GM12865 (cell line): ENCODE data around the gene PDGFC.

ENCODE experiments used
- DNase-seq: peaks from one replicate; pipeline ENCODE4 v3.0.0; 2010; ENCODE audit warnings: low read depth
- H3K4me3 ChIP-seq: 2 replicates; pipeline ENCODE4 v1.5.1; 2011; ENCODE audit warnings: mild to moderate bottlenecking, low read depth, low read length, control low read depth
- CTCF ChIP-seq: IDR thresholded peaks from 2 replicates; pipeline ENCODE4 v1.5.1; 2011; ENCODE audit warnings: low read length, control low read depth, low read depth, inconsistent platforms; ENCODE audit not compliant: insufficient read depth; ENCODE audit errors: missing control alignments

Gene PDGFC

GRCh38 chr4:156786713-156787112 is 184.9 kb downstream of the PDGFC start:
- TF ChIP-seq CTCF, result no peak
- H3K4me3 ChIP-seq, result no peak overlapping the region
- no peak for DNase-seq

GRCh38 chr4:156784970-156785369 is 186.6 kb downstream of the PDGFC start:
- no peak for TF ChIP-seq CTCF
- DNase-seq, result no peak
- no peak overlapping the region for H3K4me3 ChIP-seq

DNA sequence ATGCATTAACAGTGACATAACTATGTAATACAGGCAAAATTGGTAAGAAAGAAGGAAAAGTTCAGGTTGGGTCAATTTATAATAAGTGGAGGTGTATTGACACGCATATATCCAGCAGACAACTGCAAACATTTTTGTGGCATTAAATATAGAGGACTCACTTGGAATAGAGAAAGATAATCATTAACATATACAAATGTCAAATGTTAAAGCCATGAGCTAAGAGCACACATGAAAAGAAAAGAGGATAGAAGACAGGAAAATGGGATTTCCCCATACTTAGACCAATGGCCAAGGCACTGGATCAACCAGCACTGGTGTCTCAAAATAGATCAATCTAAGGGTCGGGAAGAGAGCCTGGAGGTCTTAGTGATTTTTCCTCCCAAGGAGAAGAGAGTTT is 187.6 kb downstream of the PDGFC start:
- no peak for TF ChIP-seq CTCF

DNA sequence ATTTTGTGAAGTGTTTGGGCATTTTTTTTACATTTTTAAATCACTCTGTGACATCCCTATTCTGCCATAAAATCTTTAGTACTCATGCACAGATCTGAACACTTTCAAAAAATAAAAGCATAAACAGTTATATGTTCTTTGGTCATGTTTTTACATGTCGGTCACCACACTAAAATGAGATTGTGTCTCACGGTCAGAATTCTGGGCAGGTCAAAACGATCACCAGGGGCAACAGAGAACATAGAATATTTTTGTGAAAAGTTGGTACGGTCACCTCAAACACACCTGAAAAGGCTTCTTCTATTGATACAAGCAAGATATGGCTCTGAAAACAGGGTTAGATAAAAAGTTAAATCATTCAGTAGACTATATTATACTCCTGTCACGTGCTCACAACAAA is 189.1 kb downstream of the PDGFC start:
- DNase-seq, result no peak
- H3K4me3 ChIP-seq, result no peak overlapping the region
- no peak for TF ChIP-seq CTCF

More for the DNA sequence above, 187.6 kb downstream of the PDGFC start:
- no peak overlapping the region for H3K4me3 ChIP-seq
- no peak for DNase-seq

DNA sequence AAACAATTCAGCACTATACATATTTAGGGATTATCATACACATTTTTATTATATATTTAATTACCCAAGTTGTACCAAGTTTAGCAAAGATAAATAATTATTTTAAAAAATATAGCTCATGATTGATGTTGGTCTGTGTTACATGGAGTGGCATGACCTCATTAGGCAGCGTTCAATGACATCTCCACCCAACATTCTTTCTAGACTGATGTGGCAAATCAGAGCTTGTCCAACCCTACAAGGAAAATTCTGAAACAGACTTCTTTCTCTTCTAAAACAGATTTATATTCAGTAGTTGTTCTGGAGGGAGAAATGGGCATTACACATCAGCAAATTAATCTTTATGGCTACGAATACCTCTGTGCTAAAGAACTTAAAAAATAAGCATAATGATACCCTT is 189.7 kb downstream of the PDGFC start:
- H3K4me3 ChIP-seq, result no peak overlapping the region
- DNase-seq, result no peak
- no peak for TF ChIP-seq CTCF

GRCh38 chr4:156779774-156780173 is 191.8 kb downstream of the PDGFC start:
- TF ChIP-seq CTCF, result no peak
- no peak for DNase-seq
- H3K4me3 ChIP-seq, result no peak overlapping the region

GRCh38 chr4:156779042-156779441 is 192.6 kb downstream of the PDGFC start:
- no peak overlapping the region for H3K4me3 ChIP-seq
- TF ChIP-seq CTCF, result no peak
- no peak for DNase-seq
